IMR-90 (cell line): Measurements from ENCODE around the gene ARHGEF12. TPM values are rescaled to one million over a fixed set of nuclear protein-coding genes. Genes with fewer than 3 reads are reported as not detected.

Source experiments
- ATAC-seq: fragments of 200-7000 bp; cut with Tn5 transposase; 2 replicates; pipeline ENCODE4 v1.9.1; 2020; ENCODE audit warnings: low read depth, mild to moderate bottlenecking, moderate library complexity
- BruUV-seq: library from RNA; stranded (reverse); fragments of 400-500 nt; replicated peaks from 2 replicates; lab custom pipeline; 2021; lab: Mats Ljungman, UMichigan
- CTCF ChIA-PET: fragments of 300-600 bp; formaldehyde crosslinking; extraction: SDS; loops from one replicate; lab custom pipeline; 2021; ENCODE audit warnings: antibody characterized with exemption; lab: Yijun Ruan, JAX
- POLR2A ChIA-PET: fragments of 300-600 bp; sonication (Branson Sonifier 250); formaldehyde crosslinking; loops from one replicate; lab custom pipeline; 2022; ENCODE audit warnings: antibody characterized with exemption; ENCODE audit not compliant: unreplicated experiment; lab: Charles Lee
- DNase-seq: peaks from one replicate; pipeline ENCODE4 v3.0.0; 2013
- H2AFZ ChIP-seq: replicated peaks from 2 replicates; pipeline ENCODE3; 2013; ENCODE audit warnings: low read length, mild to moderate bottlenecking; ENCODE audit not compliant: poor library complexity
- H2AK5ac ChIP-seq: 2 replicates; pipeline ENCODE4 v1.6.1; 2013; ENCODE audit warnings: low read depth, low read length, inconsistent platforms
- H2AK9ac ChIP-seq: replicated peaks from 2 replicates; pipeline ENCODE3; 2013; ENCODE audit warnings: mild to moderate bottlenecking, low read depth, low read length, moderate library complexity; ENCODE audit not compliant: poor library complexity
- H2BK120ac ChIP-seq: 2 replicates; pipeline ENCODE4 v1.6.1; 2013; ENCODE audit warnings: low read depth, low read length, inconsistent platforms
- H2BK15ac ChIP-seq: 3 replicates; pipeline ENCODE4 v1.6.1; 2013; ENCODE audit warnings: low read depth, low read length, inconsistent platforms
- H2BK20ac ChIP-seq: 2 replicates; pipeline ENCODE4 v1.6.1; 2013; ENCODE audit warnings: low read depth, mild to moderate bottlenecking, inconsistent platforms, low read length, moderate library complexity
- H2BK5ac ChIP-seq: 2 replicates; pipeline ENCODE4 v1.6.1; 2013; ENCODE audit warnings: mild to moderate bottlenecking, low read depth, low read length, inconsistent platforms; ENCODE audit not compliant: poor library complexity, severe bottlenecking
- H3K14ac ChIP-seq: replicated peaks from 2 replicates; pipeline ENCODE4 v1.6.1; 2013; ENCODE audit warnings: low read depth, low read length, inconsistent platforms
- H3K18ac ChIP-seq: 2 replicates; pipeline ENCODE4 v1.6.1; 2013; ENCODE audit warnings: low read depth, low read length, control low read depth
- H3K23ac ChIP-seq: 2 replicates; pipeline ENCODE4 v1.6.1; 2013; ENCODE audit warnings: low read depth, low read length, inconsistent platforms
- H3K27ac ChIP-seq: 2 replicates; pipeline ENCODE4 v1.5.1; 2013; ENCODE audit warnings: mild to moderate bottlenecking, control low read depth, low read length; ENCODE audit not compliant: insufficient read depth
- H3K27me3 ChIP-seq: 2 replicates; pipeline ENCODE4 v1.6.1; 2013; ENCODE audit warnings: low read length; ENCODE audit not compliant: control insufficient read depth, insufficient read depth
- H3K36me3 ChIP-seq: 2 replicates; pipeline ENCODE4 v1.6.1; 2013; ENCODE audit warnings: low read length, mixed read lengths; ENCODE audit not compliant: control insufficient read depth, insufficient read depth
- H3K4ac ChIP-seq: 2 replicates; pipeline ENCODE4 v1.6.1; 2013; ENCODE audit warnings: low read depth, low read length, inconsistent platforms
- H3K4me1 ChIP-seq: 2 replicates; pipeline ENCODE4 v1.6.1; 2013; ENCODE audit warnings: low read length, mixed read lengths; ENCODE audit not compliant: control insufficient read depth, insufficient read depth
- H3K4me2 ChIP-seq: 2 replicates; pipeline ENCODE4 v1.6.1; 2013; ENCODE audit warnings: low read depth, mild to moderate bottlenecking, control low read depth, low read length, moderate library complexity
- H3K4me3 ChIP-seq: 2 replicates; pipeline ENCODE4 v1.5.1; 2013; ENCODE audit warnings: low read depth, mild to moderate bottlenecking, control low read depth, low read length, moderate library complexity; ENCODE audit not compliant: insufficient read depth
- H3K56ac ChIP-seq: 2 replicates; pipeline ENCODE4 v1.6.1; 2013; ENCODE audit warnings: low read length, inconsistent platforms; ENCODE audit not compliant: insufficient read depth; ENCODE audit errors: extremely low read depth
- H3K79me1 ChIP-seq, 2 experiments: 2 replicates each; pipeline ENCODE4 v1.6.1; 2013; ENCODE audit warnings: low read length in 2 of 2, inconsistent platforms in 1 of 2, low read depth in 1 of 2
- H3K9ac ChIP-seq: 2 replicates; pipeline ENCODE4 v1.6.1; 2013; ENCODE audit warnings: low read depth, low read length, control low read depth
- H3K9me1 ChIP-seq: 2 replicates; pipeline ENCODE4 v1.6.1; 2013; ENCODE audit warnings: low read length, inconsistent platforms; ENCODE audit not compliant: insufficient read depth
- H3K9me3 ChIP-seq: 2 replicates; pipeline ENCODE4 v1.6.1; 2013; ENCODE audit warnings: low read length; ENCODE audit not compliant: control insufficient read depth, insufficient read depth
- H4K20me1 ChIP-seq: 2 replicates; pipeline ENCODE4 v1.6.1; 2013; ENCODE audit warnings: low read length, inconsistent platforms; ENCODE audit not compliant: insufficient read depth
- H4K5ac ChIP-seq: 2 replicates; pipeline ENCODE4 v1.6.1; 2013; ENCODE audit warnings: mild to moderate bottlenecking, low read depth, low read length, control low read depth
- H4K8ac ChIP-seq, 2 experiments: 2 replicates each; pipeline ENCODE4 v1.6.1; 2013; ENCODE audit warnings: low read depth in 2 of 2, low read length in 2 of 2, control low read depth in 1 of 2, inconsistent platforms in 1 of 2
- H4K91ac ChIP-seq: 2 replicates; pipeline ENCODE4 v1.6.1; 2013; ENCODE audit warnings: low read depth, low read length, inconsistent platforms; ENCODE audit not compliant: insufficient read depth
- CTCF ChIP-seq: conservative IDR thresholded peaks from 2 replicates; pipeline ENCODE4 v1.5.1; 2012; ENCODE audit warnings: mild to moderate bottlenecking, low read depth, low read length, improper control_type of control experiment
- MAFK ChIP-seq: IDR thresholded peaks from 2 replicates; pipeline ENCODE4 v1.6.1; 2012; ENCODE audit warnings: low read depth, low read length, improper control_type of control experiment
- WGBS, 2 experiments: methylation state at CpG; one replicate each; pipeline versions ENCODE4 v1.1.5 to v1.1.7; 2013; ENCODE audit warnings: missing lambda C conversion rate in 2 of 2; ENCODE audit not compliant: insufficient read length in 1 of 2; ENCODE audit errors: extremely low coverage in 2 of 2; 5-methylcytosine and 5-hydroxymethylcytosine counted together
- dilution Hi-C: fragments of 300-500 bp; cut with HindIII; formaldehyde crosslinking; loops from one replicate; pipeline ENCODE4 v1.14.3; 2018; ENCODE audit warnings: low sequenced_read_pairs; ENCODE audit not compliant: unreplicated experiment
- in situ Hi-C: fragments of 300-500 bp; cut with MboI; formaldehyde crosslinking; loops from 3 replicates; pipeline ENCODE4 v1.14.3; 2019; ENCODE audit warnings: low sequenced_read_pairs, inconsistent platforms, mixed read lengths
- intact Hi-C: fragments of 100-400 bp; cut with micrococcal nuclease; formaldehyde crosslinking; loops from 2 replicates; pipeline ENCODE4 v1.10.0; 2022
- polyA plus RNA-seq, 3 experiments: library from polyadenylated mRNA; depleted of rRNA; stranded (reverse); fragments of >200 nt; gene quantifications; 2 replicates each; pipeline ENCODE4 v1.2.3, GENCODE V29; 2012; ENCODE audit warnings: low replicate concordance in 1 of 3
- total RNA-seq: library from RNA; depleted of rRNA; stranded (reverse); fragments of >200 nt; gene quantifications from 2 replicates; pipeline ENCODE4 v1.2.3, GENCODE V29; 2012

ARHGEF12 gene
- total and polyA plus RNA-seq, 2 of the 4 experiments (the other 2 are of a cell fraction), result 25.5 to 115 TPM

GRCh38 chr11:120431633-120432032, 95.4 kb downstream of the ARHGEF12 start:
- Histone ChIP-seq H3K18ac (peak overlapping the region; percentile 97), H2AK9ac (peak overlapping the region; percentile 98), H2AFZ (peak overlapping the region; percentile 81), H2BK5ac (peak overlapping the region; percentile 100), H3K4me2 (peak overlapping the region; percentile 89), H2BK120ac (peak overlapping the region; percentile 100), H3K14ac (peak overlapping the region; percentile 94), H3K27ac (peak overlapping the region; percentile 99), H2BK15ac (peak overlapping the region; percentile 95), H3K9me1 (peaks cover 3% of the 10 kb centered on the region; the same call in 1 of the 2 replicates), H3K79me1 (peaks cover 7 to 42% of the 10 kb centered on the region in 2 experiments; a peak in 3 of 4 replicates), H3K4ac (peak overlapping the region; percentile 100), H4K5ac (peak overlapping the region; percentile 94), H2BK20ac (peak overlapping the region; percentile 94), H4K91ac (peak overlapping the region; percentile 100), H3K23ac (peak overlapping the region; percentile 99), H3K36me3 (peaks cover 8% of the 10 kb centered on the region), H3K56ac (peak overlapping the region; percentile 96), H4K8ac (peak overlapping the region; percentile 78 to 99), H3K9ac (peak overlapping the region; percentile 87), H3K9me3 (no peaks in the 10 kb centered on the region), H3K27me3 (no peaks in the 10 kb centered on the region), H3K4me1 (peaks cover 7% of the 10 kb centered on the region), H2AK5ac (peak overlapping the region; percentile 99), H4K20me1 (no peaks in the 10 kb centered on the region), H3K4me3 (no peak overlapping the region)
- ChIA-PET CTCF (interaction anchor here (0.9 to 2.3 kb wide), 4 partner anchors 13 to 96 kb away, joined by 3 to 8 read pairs (median 4); no protein-coding TSS in a partner anchor), POLR2A (interaction anchor here (1.0 to 1.1 kb wide), 2 partner anchors 36 to 94 kb away, joined by 4 read pairs; no protein-coding TSS in a partner anchor)
- no peak for TF ChIP-seq MAFK
- TF ChIP-seq CTCF, result peak; percentile 31; the same call in 1 of the 2 replicates
- ATAC-seq (peak; percentile 77), DNase-seq (peak; percentile 72)
- dilution Hi-C loops (no loop called here), in situ Hi-C loops (loop anchor here (25.0 kb wide), 1 partner anchor 94 kb away; the partner anchor contains the start of genes ARHGEF12 and TLCD5), intact Hi-C loops (loop anchor here (1.0 to 5.0 kb wide), 2 partner anchors 41 to 95 kb away; partner anchors contain the start of gene ARHGEF12)
- no TSS peak for BruUV-seq
- no CpG with 5 or more reads among the region's 3 CpGs for WGBS, 2 experiments
